GM18870 (cell line): ENCODE measurements around the gene MAGEA2.
"Not testable (repeated sequence)": the region's sequence is repeated elsewhere in the genome, so short reads cannot be mapped to it uniquely, and the experiment has no call there.

Experiments
- ATAC-seq: cut with Tn5 transposase; IDR thresholded peaks from one replicate; pipeline ENCODE4 v1.9.1; 2021; ENCODE audit warnings: moderate library complexity; ENCODE audit not compliant: unreplicated experiment

Gene MAGEA2

GRCh38 chrX:152753686-152754650 lies at the start of gene MAGEA2:
MAGEA2 (minus strand) TSS chrX:152753842; CDS start chrX:152751363, 2,479 bp downstream.
- not testable (repeated sequence) for ATAC-seq

- ATAC-seq: no peak
These were observed 45.3 kb upstream of the MAGEA2 start for GRCh38 chrX:152798945-152799344.

- peak; percentile 84 for ATAC-seq
These were observed 33.4 kb upstream of the MAGEA2 start for GRCh38 chrX:152787062-152787461.

- not testable (repeated sequence) for ATAC-seq
These were observed 16.1 kb upstream of the MAGEA2 start, which contains the start of gene MAGEA6 for GRCh38 chrX:152769549-152770289. MAGEA6 (minus strand) TSS chrX:152769689; CDS start chrX:152767650, 2,039 bp downstream.

- not testable (repeated sequence) for ATAC-seq
These were observed 12.9 kb upstream of the MAGEA2 start for GRCh38 chrX:152766562-152766961.

GRCh38 chrX:152761582-152761981 lies 7.9 kb upstream of the MAGEA2 start:
- ATAC-seq: not testable (repeated sequence)

- ATAC-seq: not testable (repeated sequence)
These were observed 5.9 kb upstream of the MAGEA2 start for GRCh38 chrX:152759544-152759943.

GRCh38 chrX:152758918-152759317 lies 5.3 kb upstream of the MAGEA2 start, which contains the start of gene CSAG3:
CSAG3 (plus strand) TSS chrX:152759218.
- ATAC-seq: not testable (repeated sequence)

- not testable (repeated sequence) for ATAC-seq
These were observed 1.2 kb upstream of the MAGEA2 start for GRCh38 chrX:152754871-152755270.

- no peak for ATAC-seq
These were observed 15.1 kb downstream of the MAGEA2 start for GRCh38 chrX:152738560-152738959.

GRCh38 chrX:152736528-152736927 lies 17.1 kb downstream of the MAGEA2 start:
- not testable (repeated sequence) for ATAC-seq

- ATAC-seq: no peak
These were observed 17.7 kb downstream of the MAGEA2 start for GRCh38 chrX:152735860-152736511.

- ATAC-seq: no peak
These were observed 18.5 kb downstream of the MAGEA2 start for GRCh38 chrX:152735101-152735500.

GRCh38 chrX:152734143-152734858 lies 19.3 kb downstream of the MAGEA2 start:
- ATAC-seq: not testable (repeated sequence)

- no peak for ATAC-seq
These were observed 20.2 kb downstream of the MAGEA2 start, which contains the start of the genes CSAG1 and MAGEA12 for GRCh38 chrX:152733261-152733975. CSAG1 (minus strand) TSS chrX:152733721; CDS start chrX:152732460, 1,261 bp downstream. MAGEA12 (plus strand) TSS chrX:152733757; CDS start chrX:152736162, 2,405 bp downstream.

GRCh38 chrX:152725409-152725808 lies 28.2 kb downstream of the MAGEA2 start:
- no peak for ATAC-seq

GRCh38 chrX:152713815-152714787 lies 39.5 kb downstream of the MAGEA2 start, which contains the start of gene MAGEA2B:
MAGEA2B (plus strand) TSS chrX:152714628; CDS start chrX:152717107, 2,479 bp downstream.
- not testable (repeated sequence) for ATAC-seq

GRCh38 chrX:152713195-152713594 lies 40.4 kb downstream of the MAGEA2 start:
- ATAC-seq: not testable (repeated sequence)
